ENCODE measurements around the gene YTHDC2.

Gene YTHDC2

GRCh38 chr5:113520429-113520828 lies 6.9 kb downstream of the YTHDC2 start:
- DNase-seq (ENCODE audit: low read depth in 2 of 2), result peak in 1 of 2 experiments; percentile 11

DNA sequence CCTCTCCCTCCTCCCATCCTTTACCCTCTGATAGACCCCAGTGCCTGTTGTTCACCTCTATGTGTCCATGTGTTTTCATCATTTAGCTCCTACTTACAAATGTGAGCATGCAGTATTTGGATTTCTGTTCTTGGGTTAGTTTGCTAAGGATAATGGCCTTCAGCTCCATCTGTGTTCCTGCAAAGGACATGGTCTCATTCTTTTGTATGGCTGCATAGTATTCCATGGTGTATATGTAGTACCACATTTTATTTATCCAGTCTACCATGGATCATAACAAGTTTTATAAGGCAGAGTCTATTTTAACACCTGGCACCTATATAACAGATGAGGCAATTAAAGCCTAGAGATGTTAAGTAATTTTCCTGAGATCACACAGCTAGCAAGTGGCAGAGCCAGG lies 7.4 kb downstream of the YTHDC2 start:
- DNase-seq (ENCODE audit: low read depth in 2 of 2), result no peak

GRCh38 chr5:113523168-113523567 lies 9.7 kb downstream of the YTHDC2 start:
- no peak for DNase-seq (ENCODE audit: low read depth in 2 of 2)

DNA sequence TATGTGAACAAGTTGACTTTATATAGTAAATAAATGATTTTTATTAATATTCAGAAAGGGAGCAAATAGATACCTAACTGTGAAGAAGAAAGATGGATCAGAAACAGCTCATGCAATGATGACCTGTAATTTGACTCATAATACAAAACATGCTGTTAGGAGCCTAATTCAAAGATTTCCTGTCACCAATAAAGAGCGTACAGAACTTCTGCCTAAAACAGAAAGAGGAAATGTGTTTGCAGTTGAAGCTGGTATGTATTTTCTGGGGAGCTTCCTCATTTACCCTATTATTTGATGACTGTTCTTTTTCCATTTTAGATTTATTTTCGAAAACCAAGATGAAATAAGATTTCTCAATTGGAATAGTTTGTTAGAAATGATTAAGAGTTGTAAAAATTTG lies 11.4 kb downstream of the YTHDC2 start:
- no peak for DNase-seq (ENCODE audit: low read depth in 2 of 2)

GRCh38 chr5:113526421-113526820 lies 12.9 kb downstream of the YTHDC2 start:
- DNase-seq (ENCODE audit: low read depth in 2 of 2), result no peak

GRCh38 chr5:113527746-113528145 lies 14.3 kb downstream of the YTHDC2 start:
- DNase-seq (ENCODE audit: low read depth in 2 of 2), result no peak

GRCh38 chr5:113531481-113532159 lies 18.1 kb downstream of the YTHDC2 start:
- no peak for DNase-seq (ENCODE audit: low read depth in 2 of 2)

DNA sequence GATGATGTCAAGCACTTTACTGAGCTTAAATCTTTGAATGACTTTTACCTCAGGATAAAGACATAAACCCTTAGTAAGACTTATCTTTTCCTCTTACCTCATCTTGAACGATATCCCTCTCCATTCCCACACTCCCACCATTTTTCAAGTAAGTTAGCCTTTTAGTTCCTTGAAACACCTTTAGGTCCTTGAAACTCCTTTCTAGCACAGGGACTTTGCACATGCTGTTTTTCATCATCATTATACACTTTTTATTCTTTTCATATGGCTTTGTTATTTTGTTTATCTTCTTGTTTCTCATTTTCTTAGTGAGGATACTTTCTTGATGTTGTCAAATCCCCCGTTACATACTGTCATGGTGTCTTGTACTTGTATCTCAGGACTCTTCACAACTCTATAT lies 24.8 kb downstream of the YTHDC2 start:
- no peak for DNase-seq (ENCODE audit: low read depth in 2 of 2)

GRCh38 chr5:113546703-113547183 lies 33.2 kb downstream of the YTHDC2 start:
- DNase-seq (ENCODE audit: low read depth in 2 of 2), result no peak

DNA sequence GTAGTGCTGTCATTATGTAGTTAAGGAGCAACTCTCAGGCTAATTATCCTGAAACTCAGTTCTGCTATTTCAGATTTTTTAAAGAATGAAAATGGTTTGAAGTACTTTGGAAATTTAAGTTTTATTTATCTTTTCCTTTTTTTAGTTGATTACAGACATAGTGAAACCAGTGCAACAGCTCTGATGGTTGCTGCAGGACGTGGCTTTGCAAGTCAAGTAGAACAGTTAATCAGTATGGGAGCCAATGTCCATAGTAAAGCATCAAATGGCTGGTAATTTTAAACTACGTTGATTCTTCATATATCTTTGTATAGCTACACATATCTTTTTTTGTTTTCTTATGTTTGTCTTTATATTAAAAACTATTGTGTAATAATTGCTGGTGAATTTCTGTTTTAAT lies 34.9 kb downstream of the YTHDC2 start:
- DNase-seq (ENCODE audit: low read depth in 2 of 2), result no peak

GRCh38 chr5:113552137-113552536 lies 38.6 kb downstream of the YTHDC2 start:
- DNase-seq (ENCODE audit: low read depth in 2 of 2), result no peak

DNA sequence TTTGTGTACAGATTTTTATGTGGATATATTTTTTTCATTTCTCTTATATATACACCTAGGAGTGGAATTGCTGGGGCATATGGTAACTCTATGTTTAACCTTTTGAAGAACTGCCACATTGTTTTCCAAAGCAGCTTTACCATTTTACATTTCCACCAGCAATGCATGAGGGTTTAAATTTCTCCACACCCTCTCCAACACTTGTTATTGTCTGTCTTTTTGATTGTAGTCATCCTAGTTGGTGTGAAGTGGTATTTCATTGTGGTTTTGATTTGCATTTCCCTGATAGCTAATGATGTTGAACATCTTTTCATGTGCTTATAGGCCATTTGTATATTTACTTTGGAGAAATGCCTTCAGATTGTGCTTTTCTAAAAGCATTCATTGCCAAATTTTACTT lies 39.1 kb downstream of the YTHDC2 start:
- DNase-seq (ENCODE audit: low read depth in 2 of 2), result no peak

GRCh38 chr5:113562828-113563400 lies 49.4 kb downstream of the YTHDC2 start:
- DNase-seq (ENCODE audit: low read depth in 2 of 2), result no peak

- no peak for DNase-seq (ENCODE audit: low read depth in 2 of 2)
These were observed 55.9 kb downstream of the YTHDC2 start for GRCh38 chr5:113569396-113569795.

DNA sequence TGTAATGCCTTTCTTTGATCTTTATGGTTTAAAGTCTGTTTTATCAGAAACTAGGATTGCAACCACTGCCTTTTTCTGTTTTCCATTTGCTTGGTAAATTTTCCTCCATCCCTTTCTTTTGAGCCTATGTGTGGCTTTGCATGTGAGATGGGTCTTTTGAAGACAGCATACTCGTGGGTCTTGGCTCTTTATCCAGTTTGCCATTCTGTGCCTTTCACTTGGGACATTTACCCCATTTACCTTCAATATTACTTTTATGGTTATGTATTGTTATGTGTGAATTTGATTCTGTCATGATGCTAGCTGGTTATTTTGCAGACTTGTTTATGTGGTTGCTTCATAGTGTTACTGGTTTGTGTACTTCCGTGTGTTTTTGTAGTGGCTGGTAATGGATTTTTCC lies 59.2 kb downstream of the YTHDC2 start:
- DNase-seq (ENCODE audit: low read depth in 2 of 2), result no peak

DNA sequence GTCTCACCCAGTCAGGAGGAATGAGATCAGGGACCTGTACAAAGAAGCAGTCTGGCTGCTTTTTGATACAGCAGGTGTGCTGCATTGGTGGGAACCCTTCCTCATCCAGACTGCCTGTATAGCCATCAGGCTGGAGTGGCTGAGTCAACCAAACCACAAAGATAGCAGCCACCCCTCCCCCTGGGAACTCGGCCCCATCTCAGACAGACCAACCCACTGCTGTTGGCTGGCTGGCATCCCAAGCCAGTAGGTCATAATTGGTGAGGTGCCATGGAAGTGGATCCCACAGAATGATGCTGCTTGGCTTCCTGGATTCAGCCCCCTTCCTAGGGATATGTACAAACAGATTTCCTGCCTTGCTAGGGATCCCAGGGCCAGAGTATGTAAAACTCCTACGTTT lies 60.9 kb downstream of the YTHDC2 start:
- DNase-seq (ENCODE audit: low read depth in 2 of 2), result no peak

DNA sequence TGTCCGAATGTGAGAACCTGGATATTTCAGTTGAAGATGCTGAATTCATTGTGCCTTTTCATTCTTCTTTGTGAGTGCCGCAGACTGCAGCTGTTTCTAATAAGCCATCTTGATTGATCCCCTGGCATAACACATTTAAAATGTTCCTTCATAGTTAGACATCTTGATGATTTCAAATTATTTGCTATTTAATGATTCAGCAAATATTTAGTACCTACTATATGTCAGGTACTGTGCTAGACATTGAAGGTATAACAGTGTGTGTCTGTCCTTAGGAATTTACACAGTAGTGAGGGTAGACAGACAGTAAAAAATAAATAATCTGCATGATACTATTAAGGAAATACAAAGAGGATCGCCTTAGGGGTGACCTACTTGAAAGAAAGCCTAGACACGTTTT lies 61.6 kb downstream of the YTHDC2 start:
- no peak for DNase-seq (ENCODE audit: low read depth in 2 of 2)

DNA sequence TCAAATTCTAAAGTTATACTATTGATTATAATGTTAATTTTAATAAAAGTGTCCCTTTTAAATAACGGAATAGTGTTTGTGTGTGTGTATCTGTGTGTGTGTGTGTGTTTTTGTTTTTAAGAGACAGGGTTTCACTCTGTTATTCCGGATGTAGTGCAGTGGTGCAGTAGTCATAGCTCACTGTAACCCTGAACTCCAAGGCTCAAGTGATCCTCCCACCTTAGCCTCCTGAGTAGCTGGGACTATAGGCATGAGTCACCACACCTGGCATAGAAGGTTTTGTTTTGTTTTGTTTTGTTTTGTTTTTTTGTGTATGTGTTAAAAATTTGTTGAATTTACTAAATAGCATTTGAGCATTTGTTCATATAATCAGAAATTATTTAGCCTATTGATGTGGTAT lies 64.6 kb downstream of the YTHDC2 start:
- no peak for DNase-seq (ENCODE audit: low read depth in 2 of 2)

DNA sequence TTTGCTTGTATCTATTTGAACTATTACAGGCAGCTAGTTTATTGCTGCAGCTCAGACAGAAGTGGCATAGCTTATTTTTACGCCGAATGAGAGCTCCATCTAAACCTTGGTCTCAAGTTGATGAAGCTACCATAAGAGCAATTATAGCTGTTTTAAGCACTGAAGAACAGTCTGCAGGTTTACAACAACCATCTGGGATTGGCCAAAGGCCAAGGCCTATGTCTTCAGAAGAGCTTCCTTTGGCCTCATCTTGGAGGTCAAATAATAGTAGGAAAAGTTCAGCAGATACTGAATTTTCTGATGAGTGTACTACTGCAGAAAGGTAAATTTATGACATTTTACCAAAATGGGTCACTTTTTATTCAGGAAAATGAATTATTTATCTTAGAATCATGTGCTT lies 67.9 kb downstream of the YTHDC2 start:
- no peak for DNase-seq (ENCODE audit: low read depth in 2 of 2)

DNA sequence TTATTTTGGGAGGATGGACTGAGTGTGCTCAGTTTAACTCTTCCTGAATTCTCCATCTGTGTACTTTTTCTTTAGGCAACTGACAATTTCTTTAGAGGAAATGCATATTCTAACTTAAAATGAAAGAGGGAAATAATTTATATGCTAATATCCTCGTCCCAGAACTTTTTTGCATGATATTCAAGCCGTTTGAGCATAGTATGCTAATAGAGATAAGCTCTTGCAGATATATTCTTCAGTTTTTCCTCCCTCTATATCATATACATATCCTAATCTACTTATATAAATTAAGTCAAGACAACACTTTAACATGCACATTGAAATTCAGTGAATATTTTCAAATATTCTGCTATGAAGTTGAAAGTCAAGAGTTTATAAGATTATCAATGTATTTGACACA lies 84.7 kb downstream of the YTHDC2 start:
- no peak for DNase-seq (ENCODE audit: low read depth in 2 of 2)

GRCh38 chr5:113598926-113599325 lies 85.4 kb downstream of the YTHDC2 start:
- DNase-seq (ENCODE audit: low read depth in 2 of 2), result no peak

- DNase-seq (ENCODE audit: low read depth in 2 of 2), result no peak
These were observed 86.9 kb downstream of the YTHDC2 start for GRCh38 chr5:113600255-113600905.

DNA sequence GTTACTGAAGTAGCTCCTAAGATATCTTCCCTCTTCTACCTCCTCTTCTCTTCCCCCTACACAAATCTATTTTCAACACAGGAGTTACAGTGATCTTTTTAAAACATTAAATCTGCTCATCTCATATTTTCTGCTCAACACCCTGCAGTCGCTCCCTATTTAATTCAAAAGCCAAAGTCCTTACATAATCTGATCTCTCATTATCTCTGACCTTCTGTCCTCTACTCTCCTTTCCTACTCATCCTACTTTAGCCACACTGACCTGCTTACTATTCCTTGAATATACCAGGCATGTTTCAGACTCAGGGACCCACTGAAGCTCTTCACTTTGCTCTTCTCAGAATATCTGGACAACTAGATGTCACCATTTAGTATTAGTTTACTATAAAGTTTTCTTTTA lies 87.9 kb downstream of the YTHDC2 start:
- DNase-seq (ENCODE audit: low read depth in 2 of 2), result no peak

Measured in stimulated activated CD4-positive, alpha-beta T cell treated with anti-CD3 and anti-CD28 coated beads, Interleukin-12 subunit alpha, Interleukin-12 subunit beta, amount 100 ng/mL, for 24 hours (primary cell).